Measurements from ENCODE around the gene PMS1.

PMS1 gene

GRCh38 chr2:189803431-189803830, 19.2 kb downstream of the PMS1 start:
- no peak overlapping the region for H3K4me3 ChIP-seq (ENCODE audit: control insufficient read depth, low read depth, low read length)
- no peak for TF ChIP-seq CTCF (IDR thresholded peaks at IDR 0.05; ENCODE audit: control insufficient read depth, insufficient read depth, low read depth, low read length, missing control alignments)
- no peak for DNase-seq (ENCODE audit: low read depth)

- TF ChIP-seq CTCF (IDR thresholded peaks at IDR 0.05; ENCODE audit: control insufficient read depth, insufficient read depth, low read depth, low read length, missing control alignments), result no peak
- no peak for DNase-seq (ENCODE audit: low read depth)
- no peak overlapping the region for H3K4me3 ChIP-seq (ENCODE audit: control insufficient read depth, low read depth, low read length)
These were observed 34.2 kb downstream of the PMS1 start for GRCh38 chr2:189818249-189819038.

GRCh38 chr2:189819297-189819704, 35.1 kb downstream of the PMS1 start:
- DNase-seq (ENCODE audit: low read depth), result peak; percentile 49
- no peak for TF ChIP-seq CTCF (IDR thresholded peaks at IDR 0.05; ENCODE audit: control insufficient read depth, insufficient read depth, low read depth, low read length, missing control alignments)
- no peak overlapping the region for H3K4me3 ChIP-seq (ENCODE audit: control insufficient read depth, low read depth, low read length)

GRCh38 chr2:189821953-189822748, 37.9 kb downstream of the PMS1 start:
- H3K4me3 ChIP-seq (ENCODE audit: control insufficient read depth, low read depth, low read length), result no peak overlapping the region
- TF ChIP-seq CTCF (IDR thresholded peaks at IDR 0.05; ENCODE audit: control insufficient read depth, insufficient read depth, low read depth, low read length, missing control alignments), result no peak
- peak; percentile 62 for DNase-seq (ENCODE audit: low read depth)

GRCh38 chr2:189824694-189825396, 40.6 kb downstream of the PMS1 start:
- H3K4me3 ChIP-seq (ENCODE audit: control insufficient read depth, low read depth, low read length), result no peak overlapping the region

More at GRCh38 chr2:189824694-189825396, 40.6 kb downstream of the PMS1 start:
- TF ChIP-seq CTCF (IDR thresholded peaks at IDR 0.05; ENCODE audit: control insufficient read depth, insufficient read depth, low read depth, low read length, missing control alignments), result no peak
- DNase-seq (ENCODE audit: low read depth), result no peak

All from AG09309 (cell line).